IMR-90 (cell line): Measurements from ENCODE around the gene ADCK1.

Experiments
- BHLHE40 ChIP-seq: fragments of 150-350 bp; IDR thresholded peaks from 2 replicates; pipeline ENCODE4 v1.6.1; 2016; ENCODE audit warnings: mild to moderate bottlenecking, low read depth, low read length
- CTCF ChIP-seq: conservative IDR thresholded peaks from 2 replicates; pipeline ENCODE4 v1.5.1; 2012; ENCODE audit warnings: mild to moderate bottlenecking, low read depth, low read length, improper control_type of control experiment
- ELK1 ChIP-seq: fragments of 150-350 bp; IDR thresholded peaks from 2 replicates; pipeline ENCODE4 v1.6.1; 2016; ENCODE audit warnings: low read depth, mild to moderate bottlenecking, low read length, moderate library complexity, borderline replicate concordance
- MAFK ChIP-seq: IDR thresholded peaks from 2 replicates; pipeline ENCODE4 v1.6.1; 2012; ENCODE audit warnings: low read depth, low read length, improper control_type of control experiment
- NFE2L2 ChIP-seq: fragments of 150-350 bp; IDR thresholded peaks from 2 replicates; pipeline ENCODE4 v1.6.1; 2016; ENCODE audit warnings: low read depth, mild to moderate bottlenecking, low read length
- POLR2A ChIP-seq: IDR thresholded peaks from 2 replicates; pipeline ENCODE4 v1.6.1; 2012; ENCODE audit warnings: mild to moderate bottlenecking, low read depth, low read length
- RFX5 ChIP-seq: IDR thresholded peaks from 2 replicates; pipeline ENCODE4 v1.8.0; 2012; ENCODE audit warnings: low read depth, mild to moderate bottlenecking, low read length, moderate library complexity
- SMC3 ChIP-seq: fragments of 150-350 bp; IDR thresholded peaks from 2 replicates; pipeline ENCODE4 v1.6.1; 2016; ENCODE audit warnings: low read depth, mild to moderate bottlenecking, antibody characterized with exemption, low read length, moderate library complexity

DNA sequence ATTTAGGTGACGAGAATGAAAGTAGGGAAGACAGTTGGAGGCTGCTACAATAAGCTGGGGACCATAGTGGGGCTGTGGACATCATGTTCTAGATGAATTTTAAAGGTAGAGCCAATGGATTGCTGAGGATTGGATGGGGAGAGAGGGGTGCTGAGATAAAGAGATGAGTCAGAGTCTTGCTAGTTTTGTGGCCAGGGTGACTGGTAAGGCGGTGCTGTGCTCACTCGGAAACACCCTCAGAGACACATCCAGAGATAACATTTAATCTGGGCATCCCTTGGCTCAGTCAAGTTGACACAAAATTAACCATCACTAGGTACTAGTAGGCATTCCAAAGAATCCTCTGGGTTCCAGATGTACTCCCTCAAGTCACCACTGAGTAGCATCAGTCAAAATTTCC lies 170.7 kb downstream of the ADCK1 start:
- TF ChIP-seq SMC3 (no peak), CTCF (no peak), POLR2A (no peak), MAFK (no peak), ELK1 (no peak), RFX5 (no peak), BHLHE40 (no peak), NFE2L2 (no peak)
